RWPE1 (cell line): Measurements from ENCODE around the gene VENTX.

Experiments
- CTCF ChIA-PET: fragments of 350-600 bp; sonication (Branson Sonifier 250); formaldehyde crosslinking; extraction: SDS; loops from one replicate; lab custom pipeline; 2021; lab: Yijun Ruan, JAX
- POLR2A ChIA-PET: fragments of 400-600 bp; formaldehyde crosslinking; extraction: SDS; loops from one replicate; lab custom pipeline; 2020; ENCODE audit warnings: antibody characterized with exemption; ENCODE audit not compliant: low non-redundant PET; lab: Yijun Ruan, JAX
- DNase-seq: peaks from one replicate; pipeline ENCODE4 v3.0.0; 2012; ENCODE audit warnings: low spot score
- H3K27ac ChIP-seq: fragments of 450-650 bp; 2 replicates; pipeline ENCODE4 v1.5.1; 2017
- CTCF ChIP-seq: fragments of 450-650 bp; conservative IDR thresholded peaks from 2 replicates; pipeline ENCODE4 v1.5.1; 2017; ENCODE audit warnings: low read depth, mild to moderate bottlenecking

Gene VENTX

GRCh38 chr10:133273534-133274143, 36.0 kb downstream of the VENTX start:
- no peak for DNase-seq
- H3K27ac ChIP-seq: no peak overlapping the region
- ChIA-PET POLR2A (no interaction called here), CTCF (interaction anchor here (0.6 kb wide), 1 partner anchor 11 kb away, joined by 4 read pairs; no protein-coding TSS in a partner anchor)
- no peak for TF ChIP-seq CTCF

DNA sequence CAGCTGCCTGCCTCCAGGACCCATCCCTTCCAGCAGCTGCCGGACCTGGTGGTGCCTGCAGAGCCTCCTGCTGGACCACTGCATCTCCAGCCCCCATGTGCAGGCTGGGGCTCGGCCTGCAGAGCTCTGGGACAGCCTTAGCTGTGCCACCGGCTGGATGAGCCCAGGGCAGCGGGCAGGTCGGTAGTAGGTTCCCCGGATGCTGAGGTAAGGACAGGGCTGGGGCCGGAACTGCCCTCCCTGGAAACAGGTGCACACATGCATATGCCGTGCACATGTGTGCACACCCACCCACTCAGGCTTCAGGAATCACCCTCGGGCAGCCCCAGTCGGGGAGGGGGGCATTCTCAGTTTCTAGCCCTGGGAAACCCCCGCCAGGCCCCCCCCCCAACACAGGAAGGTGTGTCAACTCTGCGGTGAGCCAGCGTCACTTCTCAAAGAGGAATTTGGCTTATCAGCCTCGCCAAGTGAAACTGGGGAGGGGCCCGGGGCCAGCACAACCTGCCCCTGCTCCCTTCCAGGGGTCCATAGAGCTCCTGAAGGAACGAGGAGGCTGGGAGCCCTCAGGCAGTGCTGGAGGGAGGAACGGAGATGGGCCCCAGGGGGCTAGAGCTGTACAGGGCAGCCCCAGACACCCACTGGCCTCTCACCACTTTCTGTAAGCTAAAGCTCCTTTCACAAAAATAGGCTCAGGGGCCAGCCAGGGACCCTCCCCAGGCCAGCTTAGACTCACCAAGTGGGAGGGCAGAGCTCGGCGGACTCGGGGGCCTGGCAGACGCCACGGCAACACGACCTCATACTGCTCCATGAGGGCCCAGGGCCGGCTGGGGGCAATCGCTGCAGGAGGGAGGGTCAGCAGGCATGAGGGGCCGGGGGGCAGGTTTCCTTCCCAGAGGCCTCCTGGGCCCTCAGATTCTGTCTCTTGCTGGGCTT, 37.4 kb downstream of the VENTX start:
- CTCF ChIA-PET: interaction anchor here (0.7 to 1.0 kb wide), 3 partner anchors 17 to 133 kb away, joined by 3 to 6 read pairs (median 4); no protein-coding TSS in a partner anchor
- TF ChIP-seq CTCF: no peak
- POLR2A ChIA-PET: interaction anchor here (0.7 to 1.4 kb wide), 4 partner anchors 14 to 94 kb away, joined by 3 to 6 read pairs (median 4); no protein-coding TSS in a partner anchor
- peak; percentile 75 for DNase-seq
- peak overlapping the region; percentile 33; the same call in 1 of the 2 replicates for H3K27ac ChIP-seq

GRCh38 chr10:133275684-133276092, 38.0 kb downstream of the VENTX start:
- ChIA-PET POLR2A (interaction anchor here (0.7 to 1.4 kb wide), 4 partner anchors 15 to 32 kb away, joined by 3 to 6 read pairs (median 4); no protein-coding TSS in a partner anchor), CTCF (interaction anchor here (0.7 to 1.0 kb wide), 3 partner anchors 18 to 32 kb away, joined by 3 to 6 read pairs (median 4); no protein-coding TSS in a partner anchor)
- no peak for DNase-seq
- TF ChIP-seq CTCF: no peak
- peak overlapping the region; percentile 33; the same call in 1 of the 2 replicates for H3K27ac ChIP-seq

GRCh38 chr10:133276100-133276434, 38.4 kb downstream of the VENTX start:
- ChIA-PET CTCF (interaction anchor here (0.7 to 1.1 kb wide), 2 partner anchors 29 to 32 kb away, joined by 3 to 5 read pairs; no protein-coding TSS in a partner anchor), POLR2A (interaction anchor here (1.0 to 1.4 kb wide), 2 partner anchors 15 to 32 kb away, joined by 3 to 5 read pairs; no protein-coding TSS in a partner anchor)
- no peak for DNase-seq
- peak overlapping the region; percentile 33; the same call in 1 of the 2 replicates for H3K27ac ChIP-seq
- no peak for TF ChIP-seq CTCF

GRCh38 chr10:133276435-133277201, 39.0 kb downstream of the VENTX start, which contains the start of gene ADAM8:
ADAM8 (minus strand) TSS chr10:133276868; CDS start chr10:133276817, 51 bp downstream.
- POLR2A ChIA-PET: interaction anchor here (1.0 kb wide), 1 partner anchor 31 kb away, joined by 3 read pairs; no protein-coding TSS in a partner anchor
- TF ChIP-seq CTCF: no peak
- peak; percentile 64 for DNase-seq
- H3K27ac ChIP-seq: peak within 1 kb of the TSS; percentile 89
- CTCF ChIA-PET: interaction anchor here (0.6 to 1.1 kb wide), 3 partner anchors 30 to 53 kb away, joined by 3 to 5 read pairs (median 3); no protein-coding TSS in a partner anchor
